ENCODE measurements around the gene IL9. TPM values are rescaled to one million over a fixed set of nuclear protein-coding genes. Genes with fewer than 3 reads are reported as not detected.

The IL9 gene
- total and polyA plus RNA-seq, 2 of the 4 experiments (the other 2 are of a cell fraction) = not detected

- no CpG with 5 or more reads among the region's 2 CpGs for WGBS, 2 experiments (ENCODE audit: extremely low coverage in 2 of 2, insufficient read length in 1 of 2)
- H3K4me1 ChIP-seq (ENCODE audit: control insufficient read depth, insufficient read depth, low read length) = peaks cover 9% of the 10 kb centered on the region; the same call in 1 of the 2 replicates
- dilution Hi-C loops (cut with HindIII; ENCODE audit: low sequenced_read_pairs, unreplicated experiment) (no loop called here), in situ Hi-C loops (cut with MboI; ENCODE audit: low sequenced_read_pairs) (no loop called here), intact Hi-C loops (cut with micrococcal nuclease) (no loop called here)
- H3K9me1 ChIP-seq (ENCODE audit: insufficient read depth, low read length) = no peaks in the 10 kb centered on the region
- H3K79me1 ChIP-seq (ENCODE audit: low read depth in 1 of 2, low read length in 2 of 2) = no peaks in the 10 kb centered on the region
- H4K20me1 ChIP-seq (ENCODE audit: insufficient read depth, low read length) = no peaks in the 10 kb centered on the region
- H3K18ac ChIP-seq (ENCODE audit: low read depth, low read length) = no peak overlapping the region
- no peak overlapping the region for H2BK20ac ChIP-seq (ENCODE audit: low read depth, low read length)
- no peak overlapping the region for H3K4ac ChIP-seq (ENCODE audit: low read depth, low read length)
- no peak overlapping the region for H3K4me3 ChIP-seq (ENCODE audit: insufficient read depth, low read depth, low read length)
- POLR2A ChIA-PET (ENCODE audit: unreplicated experiment) = no interaction called here
- BruUV-seq (replicated peaks) = no TSS peak
- no peak overlapping the region for H2AK5ac ChIP-seq (ENCODE audit: low read depth, low read length)
- H2BK5ac ChIP-seq (ENCODE audit: low read depth, low read length, poor library complexity, severe bottlenecking) = no peak overlapping the region
- no peak for DNase-seq
- H2BK15ac ChIP-seq (ENCODE audit: low read depth, low read length) = no peak overlapping the region
- peaks cover 13% of the 10 kb centered on the region for H3K27me3 ChIP-seq (ENCODE audit: control insufficient read depth, insufficient read depth, low read length)
- no peak overlapping the region for H3K4me2 ChIP-seq (ENCODE audit: low read depth, low read length)
- no peak overlapping the region for H3K23ac ChIP-seq (ENCODE audit: low read depth, low read length)
- H3K9ac ChIP-seq (ENCODE audit: low read depth, low read length) = no peak overlapping the region
- H4K91ac ChIP-seq (ENCODE audit: insufficient read depth, low read depth, low read length) = no peak overlapping the region
- H3K14ac ChIP-seq (replicated peaks; ENCODE audit: low read depth, low read length) = no peak overlapping the region
- TF ChIP-seq POLR2A (IDR thresholded peaks at IDR 0.05; ENCODE audit: low read depth, low read length) = no peak
- no peak for TF ChIP-seq NFE2L2 (IDR thresholded peaks at IDR 0.05; ENCODE audit: low read depth, low read length)
- no peak for TF ChIP-seq MAZ (IDR thresholded peaks at IDR 0.05; ENCODE audit: borderline replicate concordance, low read depth, low read length)
- TF ChIP-seq USF2 (IDR thresholded peaks at IDR 0.05; ENCODE audit: low read depth, low read length) = no peak
- no peak for TF ChIP-seq CHD1 (IDR thresholded peaks at IDR 0.05; ENCODE audit: low read depth, low read length)
- TF ChIP-seq RAD21 (IDR thresholded peaks at IDR 0.05; ENCODE audit: low read length) = no peak
- no peak for TF ChIP-seq ELK1 (IDR thresholded peaks at IDR 0.05; ENCODE audit: borderline replicate concordance, low read depth, low read length)
- no peak for TF ChIP-seq FOS (IDR thresholded peaks at IDR 0.05; ENCODE audit: low read depth, low read length)
- no peak for TF ChIP-seq RCOR1 (IDR thresholded peaks at IDR 0.05; ENCODE audit: insufficient replicate concordance, low read length)
- no peak for TF ChIP-seq CTCF (conservative IDR thresholded peaks at IDR 0.05; ENCODE audit: low read depth, low read length)
- no peak for TF ChIP-seq SMC3 (IDR thresholded peaks at IDR 0.05; ENCODE audit: low read depth, low read length)
- TF ChIP-seq BHLHE40 (IDR thresholded peaks at IDR 0.05; ENCODE audit: low read depth, low read length) = no peak
- H3K36me3 ChIP-seq (ENCODE audit: control insufficient read depth, insufficient read depth, low read length) = no peaks in the 10 kb centered on the region
- no peaks in the 10 kb centered on the region for H3K9me3 ChIP-seq (ENCODE audit: control insufficient read depth, insufficient read depth, low read length)
- no peak overlapping the region for H2AFZ ChIP-seq (replicated peaks; ENCODE audit: low read length, poor library complexity)
- H4K5ac ChIP-seq (ENCODE audit: low read depth, low read length) = no peak overlapping the region
- no peak overlapping the region for H4K8ac ChIP-seq (ENCODE audit: low read depth in 2 of 2, low read length in 2 of 2)
- H3K27ac ChIP-seq (ENCODE audit: insufficient read depth, low read length) = no peak overlapping the region
- CTCF ChIA-PET = no interaction called here
- no peak overlapping the region for H2AK9ac ChIP-seq (replicated peaks; ENCODE audit: low read depth, low read length, poor library complexity)
- no peak overlapping the region for H3K56ac ChIP-seq (ENCODE audit: extremely low read depth, insufficient read depth, low read length)
- no peak overlapping the region for H2BK120ac ChIP-seq (ENCODE audit: low read depth, low read length)
- no peak for ATAC-seq (ENCODE audit: low read depth)
Observed at GRCh38 chr5:135890296-135890695, 5.3 kb downstream of the IL9 start.

All from IMR-90 (cell line).